GM23338 (cell line): Measurements from ENCODE around the gene STRA6.

Experiments
- CREB1 ChIP-seq: fragments of 250-450 bp; sonication (Bioruptor Pico); IDR thresholded peaks from 2 replicates; pipeline ENCODE4 v1.5.0; 2020; ENCODE audit warnings: low read depth, mild to moderate bottlenecking, moderate library complexity
- EZH2 ChIP-seq: fragments of 200-600 bp; sonication (generic); IDR thresholded peaks from one replicate; pipeline ENCODE4 v1.8.0; 2017; ENCODE audit warnings: antibody characterized with exemption, mild to moderate bottlenecking, low read depth; ENCODE audit not compliant: unreplicated experiment
- TF ChIP-seq, protein P1 (sequence below), 2 experiments: fragments of 200-600 bp in 1 of 2; sonication (generic) in 1 of 2; conservative IDR thresholded peaks; 2 replicates each; pipeline versions ENCODE4 v1.5.1 to v1.6.1; 2016 to 2017; ENCODE audit warnings: antibody characterized with exemption in 2 of 2, low read depth in 2 of 2, mild to moderate bottlenecking in 2 of 2, moderate library complexity in 1 of 2

DNA sequence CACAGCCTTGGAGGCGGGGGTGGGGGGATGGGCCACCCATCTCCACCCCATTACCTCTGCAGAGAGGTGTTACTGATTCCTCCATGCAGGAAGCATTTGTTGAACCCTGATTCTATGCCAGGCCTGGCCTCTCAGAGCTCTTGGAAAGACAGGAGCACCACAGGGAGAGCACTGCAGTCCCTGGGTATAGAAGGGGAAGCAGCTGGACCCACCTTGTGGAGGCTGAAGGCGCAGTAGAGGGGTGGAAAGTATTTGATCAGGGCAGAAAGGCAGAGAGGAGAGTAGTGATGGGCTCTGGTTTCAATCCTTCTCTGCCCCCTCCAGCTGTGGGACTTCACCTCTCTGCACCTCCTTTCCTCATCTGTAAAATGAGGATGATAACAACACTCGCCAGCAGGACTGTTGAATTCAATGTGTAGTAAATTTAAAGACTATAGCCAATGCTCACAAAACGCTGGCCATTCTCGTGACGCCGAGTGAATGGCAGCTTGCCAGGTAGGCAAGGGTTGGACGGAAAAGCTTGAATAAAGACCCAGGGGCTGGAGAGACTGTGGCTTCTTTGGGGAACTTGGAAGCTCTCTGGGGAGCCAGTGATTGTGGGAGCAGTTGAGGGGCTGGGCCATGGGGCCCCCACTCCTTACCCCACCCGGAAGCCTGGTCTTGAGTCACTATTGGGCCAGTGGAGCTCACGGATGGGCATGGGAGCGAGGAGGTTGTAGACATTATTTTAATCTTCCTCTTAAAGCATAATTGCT is 25.6 kb upstream of the STRA6 start:
- TF ChIP-seq, protein P1, sequence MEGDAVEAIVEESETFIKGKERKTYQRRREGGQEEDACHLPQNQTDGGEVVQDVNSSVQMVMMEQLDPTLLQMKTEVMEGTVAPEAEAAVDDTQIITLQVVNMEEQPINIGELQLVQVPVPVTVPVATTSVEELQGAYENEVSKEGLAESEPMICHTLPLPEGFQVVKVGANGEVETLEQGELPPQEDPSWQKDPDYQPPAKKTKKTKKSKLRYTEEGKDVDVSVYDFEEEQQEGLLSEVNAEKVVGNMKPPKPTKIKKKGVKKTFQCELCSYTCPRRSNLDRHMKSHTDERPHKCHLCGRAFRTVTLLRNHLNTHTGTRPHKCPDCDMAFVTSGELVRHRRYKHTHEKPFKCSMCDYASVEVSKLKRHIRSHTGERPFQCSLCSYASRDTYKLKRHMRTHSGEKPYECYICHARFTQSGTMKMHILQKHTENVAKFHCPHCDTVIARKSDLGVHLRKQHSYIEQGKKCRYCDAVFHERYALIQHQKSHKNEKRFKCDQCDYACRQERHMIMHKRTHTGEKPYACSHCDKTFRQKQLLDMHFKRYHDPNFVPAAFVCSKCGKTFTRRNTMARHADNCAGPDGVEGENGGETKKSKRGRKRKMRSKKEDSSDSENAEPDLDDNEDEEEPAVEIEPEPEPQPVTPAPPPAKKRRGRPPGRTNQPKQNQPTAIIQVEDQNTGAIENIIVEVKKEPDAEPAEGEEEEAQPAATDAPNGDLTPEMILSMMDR (conservative IDR thresholded peaks at IDR 0.05; ENCODE audit: low read depth in 2 of 2): no peak
- no peak for TF ChIP-seq EZH2
- TF ChIP-seq CREB1 (CRISPR knock-in tag): no peak
